Forelimb muscle (tissue), 1 donor: ENCODE data around the gene EXD3. TPM values are rescaled to one million over a fixed set of nuclear protein-coding genes. Genes with fewer than 3 reads are reported as not detected.

ENCODE experiments used
- DNase-seq: peaks from one replicate; pipeline ENCODE4 v3.0.0-alpha.2; 2013; ENCODE audit warnings: low read depth
- polyA plus RNA-seq: library from polyadenylated mRNA; unstranded; fragments of 120-200 nt; gene quantifications from one replicate; pipeline ENCODE4 v1.2.1, GENCODE V29; 2013; ENCODE audit not compliant: insufficient read length

The EXD3 gene
- polyA plus RNA-seq, 1 donor, result 13.0 TPM

DNA sequence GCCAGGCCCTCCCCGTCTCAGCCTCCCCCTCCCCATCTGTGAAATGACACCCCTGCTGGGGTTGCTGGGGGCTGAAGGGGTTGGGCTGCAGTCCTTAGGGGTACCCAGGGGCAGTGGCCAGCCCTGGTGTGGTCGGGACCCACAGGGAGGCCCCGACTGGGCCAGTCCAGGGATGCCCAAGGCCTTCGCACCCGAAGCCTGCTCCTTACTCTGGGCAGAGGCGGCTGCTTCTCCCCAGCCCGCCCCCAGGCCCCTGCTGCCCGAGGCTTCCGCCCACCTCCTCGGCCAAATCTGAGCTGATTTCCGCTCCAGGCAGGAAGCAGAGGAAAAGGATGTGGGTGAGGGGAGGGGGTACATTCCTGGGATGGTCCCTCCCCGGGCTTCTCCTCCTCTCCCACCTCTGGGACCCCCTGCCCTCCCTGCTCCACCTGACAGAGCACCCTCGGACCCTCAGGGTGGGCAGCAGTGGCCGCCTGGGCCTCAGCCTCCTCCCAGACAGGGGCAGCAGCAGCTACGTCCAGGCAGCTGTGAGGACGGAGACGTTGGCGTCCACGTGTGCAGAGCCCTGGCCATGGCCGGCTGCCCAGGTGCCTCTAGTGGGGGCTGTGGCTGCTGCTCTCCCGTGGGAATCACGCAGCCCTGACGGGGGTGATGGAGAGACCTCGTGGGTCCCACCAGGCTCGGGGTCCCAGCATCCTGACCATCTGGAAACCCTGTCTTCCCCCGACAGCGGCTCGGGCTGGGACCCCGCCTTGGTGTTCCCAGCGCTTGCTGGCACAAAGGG is 116.7 kb downstream of the EXD3 start:
- no peak for DNase-seq

DNA sequence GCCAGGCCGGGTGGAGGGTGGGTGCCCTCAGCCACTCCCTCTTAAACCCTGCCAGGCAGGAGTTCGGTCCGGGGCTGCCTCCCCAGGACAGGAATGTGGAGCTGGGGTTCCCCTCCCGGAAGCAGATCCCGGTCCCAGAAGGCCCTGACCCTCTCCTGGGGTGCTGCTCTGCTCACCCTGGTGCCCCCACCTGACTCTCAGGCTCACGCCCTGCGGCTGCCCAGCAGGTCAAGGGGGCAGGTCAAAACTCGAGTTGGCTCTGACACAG is 117.2 kb downstream of the EXD3 start:
- DNase-seq, result no peak

DNA sequence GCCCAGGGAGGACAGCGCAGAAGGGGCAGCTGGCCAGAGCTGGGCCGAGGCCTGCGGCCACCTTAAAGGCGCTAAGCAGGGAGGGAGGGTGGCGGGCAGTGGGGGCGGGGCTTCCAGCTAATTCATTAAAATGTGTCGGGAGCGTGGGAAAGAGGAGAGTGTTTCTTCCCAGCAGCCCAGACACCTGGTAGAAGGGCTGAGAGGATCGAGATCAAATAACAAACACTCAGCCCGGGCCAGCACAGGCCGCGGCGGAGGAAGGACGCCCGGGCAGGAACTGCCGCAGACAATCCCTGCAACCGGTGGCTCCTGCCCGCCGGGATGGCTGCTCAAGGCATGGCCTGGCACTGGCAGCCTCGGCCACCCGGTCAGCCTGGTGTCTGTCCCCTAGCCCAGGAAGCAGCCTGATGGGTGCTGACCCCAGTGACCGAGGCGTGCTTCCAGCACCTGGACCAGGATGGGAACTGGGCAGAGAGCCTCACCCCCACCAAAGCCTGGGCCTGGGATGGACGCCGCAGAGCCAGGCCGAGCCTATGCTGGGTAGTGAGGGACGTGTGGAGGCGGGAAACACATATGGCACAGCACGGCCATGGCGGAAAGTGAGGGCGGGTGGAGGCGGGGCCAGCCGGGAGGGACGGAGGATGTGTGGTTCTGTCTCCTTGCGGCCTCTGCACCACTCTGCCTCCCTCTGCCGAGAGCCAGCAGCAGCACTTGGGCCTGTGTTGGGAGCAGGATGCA is 117.7 kb downstream of the EXD3 start:
- no peak for DNase-seq

- DNase-seq, result no peak
These were observed 118.4 kb downstream of the EXD3 start for GRCh38 chr9:137304383-137305059.

DNA sequence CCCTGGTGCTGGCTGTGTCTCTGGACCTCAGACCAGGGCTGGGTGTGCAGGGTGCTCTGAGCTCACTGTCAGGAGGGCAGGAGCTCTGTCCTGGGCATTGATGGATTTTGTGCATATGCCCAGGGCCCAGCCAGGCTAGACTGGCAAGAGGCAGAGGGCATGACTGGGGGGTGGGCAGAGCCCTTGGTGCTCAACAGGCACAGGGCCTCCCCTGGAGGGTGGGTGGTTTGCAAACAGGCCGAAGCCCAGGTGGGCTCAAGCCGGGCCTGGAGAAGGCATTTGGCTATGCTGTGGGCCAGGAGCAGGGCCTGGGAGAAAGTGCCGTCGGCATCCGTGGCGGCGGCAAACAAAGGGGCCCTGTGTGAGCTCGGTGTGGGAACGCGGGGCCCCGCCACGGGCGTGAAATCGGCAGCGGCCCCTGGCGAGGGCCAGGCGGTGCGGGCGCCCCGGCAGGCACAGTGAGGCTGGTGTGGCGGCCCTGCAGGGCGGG is 119.0 kb downstream of the EXD3 start:
- no peak for DNase-seq

DNA sequence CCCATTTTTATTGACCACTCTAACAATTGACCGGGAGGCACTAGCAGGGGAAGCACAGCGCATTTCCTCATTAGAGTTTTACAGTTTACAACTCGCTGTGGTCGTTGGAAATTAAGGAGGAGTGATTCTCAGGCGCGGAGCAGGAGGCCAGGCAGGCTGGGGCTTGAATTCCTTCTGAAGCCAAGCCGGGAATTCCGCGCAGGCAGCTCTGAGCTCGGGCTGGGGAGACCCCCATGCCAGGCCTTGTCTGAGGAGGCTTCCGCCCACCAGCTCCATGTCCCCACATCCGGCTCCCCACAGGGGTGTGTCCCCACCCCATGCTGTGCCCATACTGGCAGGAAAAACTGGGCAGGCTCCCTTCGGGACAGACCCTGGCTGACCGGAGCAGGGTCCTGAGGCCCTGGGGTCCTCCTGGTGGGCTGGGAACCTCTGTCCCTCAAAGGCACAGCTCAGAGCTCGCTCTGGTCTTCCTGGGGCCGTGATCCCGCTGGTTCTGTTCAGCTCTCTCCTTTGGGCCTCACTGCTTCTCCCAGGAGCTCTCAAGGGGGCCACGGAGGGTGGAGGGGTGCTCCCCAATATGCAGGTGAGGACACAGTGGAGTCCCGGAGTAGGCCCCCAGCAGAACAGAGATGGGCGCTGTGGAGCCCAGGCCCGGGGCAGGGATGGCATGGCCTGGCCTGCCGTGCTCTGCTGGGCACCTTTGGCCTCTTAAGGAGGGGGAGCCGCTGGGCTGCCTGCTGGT is 119.6 kb downstream of the EXD3 start:
- no peak for DNase-seq

DNA sequence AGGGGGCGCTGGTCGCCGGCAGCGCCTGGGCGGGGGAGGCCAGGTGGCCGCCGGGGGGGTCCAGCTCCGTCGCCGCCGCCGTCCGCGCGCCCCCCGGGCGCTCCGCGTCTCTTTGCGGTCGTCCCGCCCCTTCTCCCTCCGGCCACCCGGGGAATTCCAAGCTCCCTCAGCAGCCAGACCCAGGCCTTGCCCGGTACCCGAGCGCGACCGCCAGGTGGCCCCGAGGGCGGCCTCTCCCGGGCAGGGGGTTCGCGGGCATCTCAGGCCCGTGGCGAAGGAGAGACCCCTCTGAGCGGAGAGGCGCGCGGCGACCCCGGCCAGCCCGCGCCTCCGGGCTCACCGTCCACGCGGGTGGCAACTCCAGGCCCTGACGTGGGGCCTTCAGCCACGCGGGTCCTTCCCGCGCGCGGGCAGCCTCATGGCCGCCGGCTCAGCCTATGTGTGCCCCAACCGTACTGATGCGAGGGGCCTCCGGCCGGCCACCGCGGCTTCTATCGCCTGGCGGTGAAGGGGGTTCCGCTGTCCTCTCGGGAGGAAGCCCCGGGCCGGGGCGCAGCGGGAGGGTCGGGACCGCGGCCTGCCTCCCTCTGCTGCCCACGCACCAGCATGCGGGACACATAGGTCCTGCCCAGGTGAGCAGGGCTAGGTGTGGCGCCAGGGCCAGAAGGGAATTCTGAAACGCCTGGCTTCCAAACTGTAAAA is 120.4 kb downstream of the EXD3 start:
- DNase-seq, result no peak

DNA sequence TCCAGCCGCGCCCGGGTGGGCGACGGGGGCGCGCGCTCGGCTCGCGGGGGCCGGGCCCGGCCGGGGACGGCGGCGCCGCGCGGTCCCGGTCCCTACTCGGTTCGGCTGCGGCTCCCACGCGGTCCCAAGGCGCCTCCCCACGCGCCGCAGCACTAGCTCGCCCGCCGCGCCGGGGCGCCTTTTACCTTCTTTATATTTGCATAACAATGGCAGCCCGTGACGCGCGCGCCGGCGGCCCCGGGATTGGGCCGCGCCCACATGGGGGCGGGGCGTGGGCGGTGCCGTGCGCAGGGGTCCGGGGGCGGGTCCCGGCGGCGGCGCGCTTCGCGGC is 120.9 kb downstream of the EXD3 start, which contains the start of gene NRARP:
NRARP (minus strand) TSS at position 154 of the 331 bp plus-strand sequence. CDS start 343 bp downstream, outside the sequence.
- DNase-seq, result no peak

DNA sequence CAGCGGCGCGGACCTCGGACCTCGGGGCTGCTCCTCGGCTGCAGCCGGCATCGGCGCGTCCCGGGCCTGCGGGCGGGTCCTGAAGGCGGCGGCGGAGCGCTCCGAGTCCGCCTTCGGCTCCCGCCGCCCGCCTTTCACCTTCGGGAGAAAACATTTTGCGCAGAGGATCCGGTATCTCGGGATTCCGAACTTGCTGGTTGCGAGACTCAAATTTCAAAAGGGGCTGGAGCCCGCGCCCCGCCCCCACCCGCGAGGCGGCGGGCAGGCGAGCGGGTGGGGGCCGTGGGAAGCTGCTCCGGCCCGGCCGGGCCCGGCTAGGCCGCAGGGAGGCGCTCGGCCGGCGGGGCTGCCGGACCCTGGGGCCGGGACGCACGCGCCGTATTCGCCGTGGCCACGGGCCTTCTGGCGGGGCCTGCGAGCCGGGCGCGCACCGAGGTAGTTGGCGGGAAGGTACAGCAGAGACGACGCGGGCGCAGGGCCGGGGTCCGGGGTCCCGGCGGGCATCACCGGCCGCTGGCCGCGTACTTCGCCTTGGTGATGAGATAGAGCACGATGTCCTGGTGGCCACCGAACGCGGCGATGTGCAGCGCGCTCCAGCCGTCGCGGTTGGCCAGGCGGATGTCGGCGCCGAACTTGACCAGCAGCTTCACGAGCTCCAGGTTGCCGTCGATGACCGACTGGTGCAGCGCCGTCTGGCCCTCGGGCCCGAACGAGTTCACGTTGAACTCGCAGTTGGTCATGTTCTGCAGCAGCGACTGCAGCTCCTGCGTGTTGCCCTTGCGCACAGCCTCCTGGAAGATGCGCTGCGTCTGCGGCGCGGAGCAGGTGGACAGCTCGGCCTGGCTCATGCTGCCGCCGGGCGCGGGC is 121.6 kb downstream of the EXD3 start:
- DNase-seq, result no peak

GRCh38 chr9:137300567-137301080 is 122.3 kb downstream of the EXD3 start:
- no peak for DNase-seq

- no peak for DNase-seq
These were observed 123.0 kb downstream of the EXD3 start for GRCh38 chr9:137299938-137300337.

GRCh38 chr9:137299203-137299565 is 123.8 kb downstream of the EXD3 start:
- DNase-seq, result no peak

DNA sequence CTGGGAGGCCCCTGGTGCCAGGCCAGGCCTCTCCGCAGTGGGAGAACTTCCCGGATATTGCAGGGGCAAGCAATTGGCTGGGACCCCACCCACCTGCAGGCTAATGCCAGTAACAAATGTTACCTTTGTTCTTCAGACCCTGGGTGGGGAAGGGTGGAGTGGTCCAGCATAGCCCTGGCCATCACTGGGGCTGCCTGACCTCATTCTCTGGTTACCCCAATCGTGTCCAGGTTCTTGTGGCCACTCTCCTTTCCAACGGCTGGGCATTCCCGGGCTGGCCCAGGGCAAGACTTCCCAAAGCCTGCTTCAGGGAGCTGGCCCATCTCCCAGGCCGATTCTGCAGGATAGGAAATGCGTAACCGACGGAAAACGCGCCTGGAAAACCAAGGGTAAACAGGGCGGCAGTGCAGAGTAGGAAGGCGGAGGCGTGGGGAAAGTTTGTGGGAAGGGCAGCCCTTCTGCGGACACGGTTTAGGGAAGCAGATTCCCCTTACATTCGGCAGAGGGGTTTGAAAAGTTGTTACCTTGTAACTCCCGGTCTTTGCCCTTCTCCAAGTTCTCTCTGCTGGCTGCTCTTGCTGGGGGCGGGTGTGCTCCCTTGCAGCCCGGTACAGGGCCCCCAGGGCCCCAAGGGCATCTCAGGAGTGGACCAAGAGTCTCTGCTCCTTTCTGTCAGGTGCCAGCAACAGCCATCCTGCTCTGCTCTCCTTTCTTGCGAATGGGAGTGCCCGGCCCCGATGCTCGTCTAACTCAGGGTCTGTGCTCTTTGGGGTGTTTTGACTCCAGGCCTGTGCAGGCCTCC is 124.4 kb downstream of the EXD3 start:
- DNase-seq, result no peak

- no peak for DNase-seq
These were observed 125.0 kb downstream of the EXD3 start for GRCh38 chr9:137297966-137298365.

- no peak for DNase-seq
These were observed 126.0 kb downstream of the EXD3 start for GRCh38 chr9:137296670-137297664.

DNA sequence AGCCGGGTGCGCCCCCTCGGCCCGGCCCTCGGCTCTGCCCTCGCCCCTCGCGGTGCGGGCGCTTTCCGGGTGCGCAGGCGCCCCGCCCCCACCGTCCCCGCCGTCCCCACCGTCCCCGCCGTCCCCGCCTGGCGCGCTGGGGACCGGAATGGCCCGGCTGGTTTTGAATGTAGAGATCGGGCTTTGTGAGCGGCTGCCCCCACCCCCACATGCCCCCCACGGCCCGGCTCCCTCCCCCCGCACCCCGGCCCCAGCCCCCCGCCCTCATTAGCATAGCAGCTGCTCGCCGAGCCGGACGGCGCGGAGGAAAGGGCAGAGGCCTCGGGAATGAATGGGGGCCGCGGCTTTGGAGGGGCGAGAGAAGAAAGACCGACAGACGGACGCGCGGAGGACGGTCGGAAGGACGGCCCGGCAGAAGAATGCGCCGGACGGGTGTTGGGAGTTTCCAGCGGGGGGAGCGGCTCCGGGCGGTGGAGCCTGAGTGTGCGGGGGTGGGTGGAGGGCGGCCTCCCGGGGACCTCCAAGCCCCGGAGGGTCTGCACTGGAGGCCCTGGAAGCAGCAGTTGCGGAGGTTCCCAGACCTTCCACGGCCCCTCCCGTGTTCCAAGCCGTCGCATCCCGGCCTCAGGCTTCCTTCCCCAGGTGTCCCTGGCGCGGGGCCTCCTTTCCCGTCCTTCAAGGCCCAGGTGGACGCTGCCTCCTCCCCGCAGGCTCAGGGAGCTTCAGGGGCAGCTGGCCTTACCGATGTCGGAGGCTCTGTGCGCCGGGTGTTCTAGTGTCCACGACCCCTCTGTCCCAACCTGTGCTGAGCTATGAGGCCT is 126.9 kb downstream of the EXD3 start:
- no peak for DNase-seq

GRCh38 chr9:137295238-137295811 is 127.6 kb downstream of the EXD3 start:
- DNase-seq, result no peak
